Measurements from ENCODE around the gene SNX1. TPM values are rescaled to one million over a fixed set of nuclear protein-coding genes. Genes with fewer than 3 reads are reported as not detected.

The SNX1 gene
- total and polyA plus RNA-seq, 2 of the 13 experiments (the other 11 are each of a cell fraction or from before 2014, with no cell fraction given) = 29.3 to 60.1 TPM

DNA sequence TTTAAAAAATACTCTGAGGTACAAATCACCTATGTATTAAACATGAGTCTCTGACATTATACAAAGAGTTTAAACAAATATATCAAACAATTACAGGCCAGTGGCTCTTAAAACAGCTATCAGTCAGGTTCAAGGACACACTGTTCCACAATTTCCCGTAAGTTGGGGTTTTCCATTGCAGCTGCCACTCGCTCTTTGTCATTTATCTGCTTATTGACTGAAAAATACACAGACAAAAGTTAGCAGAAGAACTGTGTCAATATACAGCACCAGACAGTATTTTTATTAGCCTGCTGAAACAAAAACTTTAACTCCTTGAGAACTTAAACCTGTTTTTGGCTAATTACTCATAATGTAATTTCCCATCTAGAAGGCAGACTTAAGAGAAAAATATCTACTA, 23.0 kb upstream of the SNX1 start (continued):
- TF ChIP-seq, protein P1, sequence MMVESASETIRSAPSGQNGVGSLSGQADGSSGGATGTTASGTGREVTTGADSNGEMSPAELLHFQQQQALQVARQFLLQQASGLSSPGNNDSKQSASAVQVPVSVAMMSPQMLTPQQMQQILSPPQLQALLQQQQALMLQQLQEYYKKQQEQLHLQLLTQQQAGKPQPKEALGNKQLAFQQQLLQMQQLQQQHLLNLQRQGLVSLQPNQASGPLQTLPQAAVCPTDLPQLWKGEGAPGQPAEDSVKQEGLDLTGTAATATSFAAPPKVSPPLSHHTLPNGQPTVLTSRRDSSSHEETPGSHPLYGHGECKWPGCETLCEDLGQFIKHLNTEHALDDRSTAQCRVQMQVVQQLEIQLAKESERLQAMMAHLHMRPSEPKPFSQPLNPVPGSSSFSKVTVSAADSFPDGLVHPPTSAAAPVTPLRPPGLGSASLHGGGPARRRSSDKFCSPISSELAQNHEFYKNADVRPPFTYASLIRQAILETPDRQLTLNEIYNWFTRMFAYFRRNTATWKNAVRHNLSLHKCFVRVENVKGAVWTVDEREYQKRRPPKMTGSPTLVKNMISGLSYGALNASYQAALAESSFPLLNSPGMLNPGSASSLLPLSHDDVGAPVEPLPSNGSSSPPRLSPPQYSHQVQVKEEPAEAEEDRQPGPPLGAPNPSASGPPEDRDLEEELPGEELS (CRISPR knock-in tag; IDR thresholded peaks at IDR 0.05) = peak; percentile 89
- TF ChIP-seq, protein P2, sequence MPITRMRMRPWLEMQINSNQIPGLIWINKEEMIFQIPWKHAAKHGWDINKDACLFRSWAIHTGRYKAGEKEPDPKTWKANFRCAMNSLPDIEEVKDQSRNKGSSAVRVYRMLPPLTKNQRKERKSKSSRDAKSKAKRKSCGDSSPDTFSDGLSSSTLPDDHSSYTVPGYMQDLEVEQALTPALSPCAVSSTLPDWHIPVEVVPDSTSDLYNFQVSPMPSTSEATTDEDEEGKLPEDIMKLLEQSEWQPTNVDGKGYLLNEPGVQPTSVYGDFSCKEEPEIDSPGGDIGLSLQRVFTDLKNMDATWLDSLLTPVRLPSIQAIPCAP (CRISPR knock-in tag; IDR thresholded peaks at IDR 0.05; ENCODE audit: low read depth) = no peak
- TF ChIP-seq CCDC6 (CRISPR knock-in tag; IDR thresholded peaks at IDR 0.05) = no peak
- no peak for TF ChIP-seq MED13 (CRISPR knock-in tag; IDR thresholded peaks at IDR 0.05)
- no peak for TF ChIP-seq ZNF678 (CRISPR knock-in tag; IDR thresholded peaks at IDR 0.05)
- no peak for TF ChIP-seq ZNF746 (CRISPR knock-in tag; IDR thresholded peaks at IDR 0.05)
- no peak for TF ChIP-seq ZNF660 (CRISPR knock-in tag; IDR thresholded peaks at IDR 0.05; ENCODE audit: borderline replicate concordance, low read depth)
- TF ChIP-seq ZMYM3 (CRISPR knock-in tag; IDR thresholded peaks at IDR 0.05) = no peak
- no peak for TF ChIP-seq HOMEZ (CRISPR knock-in tag; IDR thresholded peaks at IDR 0.05; ENCODE audit: low read depth)
- TF ChIP-seq ATM (IDR thresholded peaks at IDR 0.05; ENCODE audit: borderline replicate concordance) = no peak
- no peak for TF ChIP-seq EHMT2 (IDR thresholded peaks at IDR 0.05; ENCODE audit: borderline replicate concordance, low read depth, low read length)
- no peak for TF ChIP-seq ZBTB38 (CRISPR knock-in tag; IDR thresholded peaks at IDR 0.05)
- TF ChIP-seq SNAPC5 (CRISPR knock-in tag; IDR thresholded peaks at IDR 0.05; ENCODE audit: borderline replicate concordance) = no peak
- 0 out of 2 replicates have a peak, but pooled peaks have one; percentile 35 for TF ChIP-seq ZNF124 (CRISPR knock-in tag; IDR thresholded peaks at IDR 0.05)
- TF ChIP-seq RBFOX2 (IDR thresholded peaks at IDR 0.05; ENCODE audit: low read depth, low read length) = no peak
- no peak for TF ChIP-seq ZBTB2 (CRISPR knock-in tag; IDR thresholded peaks at IDR 0.05; ENCODE audit: low read depth)
- peak; percentile 59 for TF ChIP-seq HDAC1 (CRISPR knock-in tag; IDR thresholded peaks at IDR 0.05)
- TF ChIP-seq PTBP1 (IDR thresholded peaks at IDR 0.05; ENCODE audit: low read depth, low read length, poor library complexity, severe bottlenecking) = no peak
- TF ChIP-seq ZSCAN21 (CRISPR knock-in tag; IDR thresholded peaks at IDR 0.05; ENCODE audit: borderline replicate concordance) = no peak
- no peak for TF ChIP-seq ZNF501 (CRISPR knock-in tag; IDR thresholded peaks at IDR 0.05)
- TF ChIP-seq ZNF260 (CRISPR knock-in tag; IDR thresholded peaks at IDR 0.05; ENCODE audit: borderline replicate concordance, low read depth) = no peak
- TF ChIP-seq, protein P3, sequence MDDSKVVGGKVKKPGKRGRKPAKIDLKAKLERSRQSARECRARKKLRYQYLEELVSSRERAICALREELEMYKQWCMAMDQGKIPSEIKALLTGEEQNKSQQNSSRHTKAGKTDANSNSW (CRISPR knock-in tag; IDR thresholded peaks at IDR 0.05; ENCODE audit: borderline replicate concordance) = no peak
- TF ChIP-seq ZNF557 (CRISPR knock-in tag; IDR thresholded peaks at IDR 0.05) = no peak
- TF ChIP-seq MZF1 (CRISPR knock-in tag; IDR thresholded peaks at IDR 0.05; ENCODE audit: borderline replicate concordance) = no peak
- no peak for TF ChIP-seq HOXA7 (CRISPR knock-in tag; IDR thresholded peaks at IDR 0.05)
- no peak for TF ChIP-seq JUNB (CRISPR knock-in tag; IDR thresholded peaks at IDR 0.05; ENCODE audit: borderline replicate concordance)

Measured in HepG2 (cell line).